Caco-2 (cell line): ENCODE data around the gene GRAMD1A. TPM values are rescaled to one million over a fixed set of nuclear protein-coding genes. Genes with fewer than 3 reads are reported as not detected.
"Not testable (repeated sequence)": the region's sequence is repeated elsewhere in the genome, so short reads cannot be mapped to it uniquely, and the experiment has no call there.

Source experiments
- BruUV-seq: library from RNA; stranded (reverse); fragments of 400-500 nt; replicated peaks from 2 replicates; lab custom pipeline; 2021; lab: Mats Ljungman, UMichigan
- CTCF ChIA-PET: fragments of 300-600 bp; sonication (Branson Sonifier 250); formaldehyde crosslinking; loops from one replicate; lab custom pipeline; 2022; ENCODE audit warnings: antibody characterized with exemption; lab: Charles Lee
- POLR2A ChIA-PET: fragments of 300-600 bp; sonication (Branson Sonifier 250); formaldehyde crosslinking; loops from one replicate; lab custom pipeline; 2022; ENCODE audit warnings: antibody characterized with exemption; lab: Charles Lee
- DNase-seq, 2 experiments: peaks; one replicate each; pipeline versions ENCODE4 v3.0.0 to v3.0.0-alpha.2; 2020 to 2022
- H3K27me3 ChIP-seq: replicated peaks from 2 replicates; pipeline ENCODE4 v1.6.0; 2011; ENCODE audit warnings: low read length; ENCODE audit not compliant: control insufficient read depth, insufficient read depth
- H3K36me3 ChIP-seq: 2 replicates; pipeline ENCODE4 v1.5.1; 2011; ENCODE audit warnings: low read length; ENCODE audit not compliant: control insufficient read depth, insufficient read depth
- H3K4me1 ChIP-seq: fragments of 250-450 bp; sonication (Bioruptor Pico); 2 replicates; pipeline ENCODE4 v1.5.1; 2020; ENCODE audit warnings: mild to moderate bottlenecking
- H3K4me3 ChIP-seq: 2 replicates; pipeline ENCODE4 v1.5.1; 2011; ENCODE audit warnings: low read depth, mild to moderate bottlenecking, control low read depth, low read length
- H3K9me3 ChIP-seq: fragments of 250-450 bp; sonication (Bioruptor Pico); 2 replicates; pipeline ENCODE4 v1.5.1; 2020; ENCODE audit warnings: mild to moderate bottlenecking, moderate library complexity
- H3K27ac Mint-ChIP-seq: one replicate; pipeline ENCODE4 v1.8.0; 2022; ENCODE audit warnings: mixed read lengths; ENCODE audit not compliant: unreplicated experiment
- H3K27me3 Mint-ChIP-seq: one replicate; pipeline ENCODE4 v1.8.0; 2022; ENCODE audit warnings: mixed read lengths; ENCODE audit not compliant: insufficient read depth, unreplicated experiment
- H3K36me3 Mint-ChIP-seq: one replicate; pipeline ENCODE4 v1.8.0; 2022; ENCODE audit warnings: mild to moderate bottlenecking, mixed read lengths; ENCODE audit not compliant: insufficient read depth, unreplicated experiment
- H3K4me1 Mint-ChIP-seq: one replicate; pipeline ENCODE4 v1.8.0; 2022; ENCODE audit warnings: low read depth, mixed read lengths; ENCODE audit not compliant: unreplicated experiment
- H3K4me3 Mint-ChIP-seq: one replicate; pipeline ENCODE4 v1.8.0; 2022; ENCODE audit warnings: mild to moderate bottlenecking, moderate library complexity, mixed read lengths; ENCODE audit not compliant: unreplicated experiment
- H3K9me3 Mint-ChIP-seq: one replicate; pipeline ENCODE4 v1.8.0; 2022; ENCODE audit warnings: mixed read lengths; ENCODE audit not compliant: unreplicated experiment
- intact Hi-C: fragments of 100-400 bp; cut with micrococcal nuclease; formaldehyde crosslinking; loops from one replicate; pipeline ENCODE4 v1.10.0; 2022; ENCODE audit not compliant: unreplicated experiment
- total RNA-seq: library from RNA; stranded (reverse); gene quantifications from 2 replicates; pipeline ENCODE4 v1.2.3, GENCODE V29; 2022
- TF ChIP-seq, protein P1 (sequence below), 2 experiments: fragments of 200-600 bp in 1 of 2; IDR thresholded peaks; 1 replicate in 1 of 2; 2 replicates in 1 of 2; pipeline versions ENCODE4 v1.5.1 to v1.8.0; 2011 to 2022; ENCODE audit warnings: antibody characterized with exemption in 1 of 2, control low read depth in 1 of 2, inconsistent platforms in 1 of 2, low read depth in 1 of 2, low read length in 1 of 2, mild to moderate bottlenecking in 1 of 2, moderate library complexity in 1 of 2; ENCODE audit not compliant: insufficient read depth in 1 of 2, severe bottlenecking in 1 of 2, unreplicated experiment in 1 of 2

GRAMD1A gene
- total RNA-seq, 1 experiment from 2014 or later = 110 TPM

GRCh38 chr19:35013820-35014754 is 14.0 kb downstream of the GRAMD1A start:
- Histone ChIP-seq H3K27me3 (no peaks in the 10 kb centered on the region), H3K36me3 (peaks cover 13% of the 10 kb centered on the region), H3K4me1 (no peaks in the 10 kb centered on the region), H3K9me3 (no peaks in the 10 kb centered on the region), H3K4me3 (no peak overlapping the region)
- POLR2A ChIA-PET = no interaction called here
- H3K4me1 Mint-ChIP-seq = peaks cover 8% of the 10 kb centered on the region
- no peak for DNase-seq
- H3K36me3 Mint-ChIP-seq = peaks cover 97% of the 10 kb centered on the region
- H3K27me3 Mint-ChIP-seq = no peaks in the 10 kb centered on the region
- CTCF ChIA-PET = interaction anchor here (1.0 kb wide), 2 partner anchors 8 to 42 kb away, joined by 5 read pairs; no protein-coding TSS in a partner anchor
- intact Hi-C loops = loop anchor here (1.0 kb wide), 1 partner anchor 41 kb away; no protein-coding TSS in a partner anchor
- no peaks in the 10 kb centered on the region for H3K9me3 Mint-ChIP-seq
- TF ChIP-seq, protein P1, sequence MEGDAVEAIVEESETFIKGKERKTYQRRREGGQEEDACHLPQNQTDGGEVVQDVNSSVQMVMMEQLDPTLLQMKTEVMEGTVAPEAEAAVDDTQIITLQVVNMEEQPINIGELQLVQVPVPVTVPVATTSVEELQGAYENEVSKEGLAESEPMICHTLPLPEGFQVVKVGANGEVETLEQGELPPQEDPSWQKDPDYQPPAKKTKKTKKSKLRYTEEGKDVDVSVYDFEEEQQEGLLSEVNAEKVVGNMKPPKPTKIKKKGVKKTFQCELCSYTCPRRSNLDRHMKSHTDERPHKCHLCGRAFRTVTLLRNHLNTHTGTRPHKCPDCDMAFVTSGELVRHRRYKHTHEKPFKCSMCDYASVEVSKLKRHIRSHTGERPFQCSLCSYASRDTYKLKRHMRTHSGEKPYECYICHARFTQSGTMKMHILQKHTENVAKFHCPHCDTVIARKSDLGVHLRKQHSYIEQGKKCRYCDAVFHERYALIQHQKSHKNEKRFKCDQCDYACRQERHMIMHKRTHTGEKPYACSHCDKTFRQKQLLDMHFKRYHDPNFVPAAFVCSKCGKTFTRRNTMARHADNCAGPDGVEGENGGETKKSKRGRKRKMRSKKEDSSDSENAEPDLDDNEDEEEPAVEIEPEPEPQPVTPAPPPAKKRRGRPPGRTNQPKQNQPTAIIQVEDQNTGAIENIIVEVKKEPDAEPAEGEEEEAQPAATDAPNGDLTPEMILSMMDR (IDR thresholded peaks at IDR 0.05; ENCODE audit: insufficient read depth in 1 of 2, low read depth in 1 of 2, low read length in 1 of 2, severe bottlenecking in 1 of 2, unreplicated experiment in 1 of 2) = no peak
- H3K27ac Mint-ChIP-seq = peak overlapping the region; percentile 19
- peak overlapping the region; percentile 32 for H3K4me3 Mint-ChIP-seq
- no TSS peak for BruUV-seq

DNA sequence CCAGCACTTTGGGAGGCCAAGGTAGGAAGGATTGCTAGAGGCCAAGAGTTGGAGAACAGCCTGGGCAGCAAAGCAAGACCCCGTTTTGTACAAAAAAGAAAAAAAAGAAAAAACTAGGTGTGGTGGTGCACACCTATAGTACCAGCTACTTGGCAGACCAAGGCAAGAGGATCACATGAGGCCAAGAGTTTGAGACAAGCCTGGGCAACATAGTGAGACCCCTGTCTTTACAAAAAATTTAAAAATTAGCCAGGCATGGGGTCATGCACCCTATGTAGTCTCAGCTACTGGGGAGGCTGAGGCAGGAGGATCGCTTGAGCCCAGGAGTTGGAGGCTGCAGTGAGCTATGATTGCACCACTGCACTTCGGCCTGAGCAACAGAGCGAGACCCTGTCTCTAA is 14.7 kb downstream of the GRAMD1A start:
- H3K9me3 ChIP-seq, H3K4me3 Mint-ChIP-seq, H3K4me3 ChIP-seq, H3K4me1 Mint-ChIP-seq, POLR2A ChIA-PET, BruUV-seq, intact Hi-C loops, H3K4me1 ChIP-seq, H3K27me3 Mint-ChIP-seq, H3K27ac Mint-ChIP-seq, H3K27me3 ChIP-seq, DNase-seq, H3K9me3 Mint-ChIP-seq: not testable (repeated sequence)
- peaks cover 97% of the 10 kb centered on the region for H3K36me3 Mint-ChIP-seq
- peaks cover 10% of the 10 kb centered on the region for H3K36me3 ChIP-seq
- CTCF ChIA-PET = interaction anchor here (1.0 kb wide), 1 partner anchor 9 kb away, joined by 5 read pairs; no protein-coding TSS in a partner anchor

- H3K36me3 Mint-ChIP-seq = peaks cover 98% of the 10 kb centered on the region
- no peak overlapping the region for H3K4me3 ChIP-seq
- no peaks in the 10 kb centered on the region for H3K4me1 ChIP-seq
- H3K36me3 ChIP-seq = peaks cover 10% of the 10 kb centered on the region
- no peaks in the 10 kb centered on the region for H3K27me3 ChIP-seq
- no peak overlapping the region for H3K4me3 Mint-ChIP-seq
- DNase-seq = no peak
- TF ChIP-seq, protein P1 (IDR thresholded peaks at IDR 0.05; ENCODE audit: insufficient read depth in 1 of 2, low read depth in 1 of 2, low read length in 1 of 2, severe bottlenecking in 1 of 2, unreplicated experiment in 1 of 2) = no peak
- CTCF ChIA-PET = no interaction called here
- no peaks in the 10 kb centered on the region for H3K9me3 Mint-ChIP-seq
- H3K27me3 Mint-ChIP-seq = no peaks in the 10 kb centered on the region
- no peaks in the 10 kb centered on the region for H3K9me3 ChIP-seq
- peaks cover 8% of the 10 kb centered on the region for H3K4me1 Mint-ChIP-seq
- intact Hi-C loops = no loop called here
- POLR2A ChIA-PET = no interaction called here
- H3K27ac Mint-ChIP-seq = peak overlapping the region; percentile 19
- no TSS peak for BruUV-seq
These were observed 15.3 kb downstream of the GRAMD1A start for GRCh38 chr19:35015270-35015953.
